OCI-LY7 (cell line): ENCODE measurements around the gene IL1RAPL2. TPM values are rescaled to one million over a fixed set of nuclear protein-coding genes. Genes with fewer than 3 reads are reported as not detected.

Experiments used
- BruUV-seq: library from RNA; stranded (reverse); fragments of 400-500 nt; replicated peaks from 2 replicates; lab custom pipeline; 2021; lab: Mats Ljungman, UMichigan
- CTCF ChIA-PET: fragments of 300-600 bp; sonication (Branson Sonifier 250); formaldehyde crosslinking; loops from one replicate; lab custom pipeline; 2022; ENCODE audit warnings: antibody characterized with exemption; ENCODE audit not compliant: unreplicated experiment; lab: Charles Lee
- POLR2A ChIA-PET: fragments of 300-600 bp; sonication (Branson Sonifier 250); formaldehyde crosslinking; loops from one replicate; lab custom pipeline; 2022; ENCODE audit warnings: antibody characterized with exemption; lab: Charles Lee
- DNase-seq: peaks from one replicate; pipeline ENCODE4 v3.0.0-alpha.2; 2015; ENCODE audit warnings: low spot score
- H2AFZ ChIP-seq: fragments of 200-600 bp; sonication (generic), shearing (Covaris generic); 2 replicates; pipeline ENCODE4 v1.6.1; 2014; ENCODE audit warnings: mild to moderate bottlenecking, antibody characterized with exemption, low read length, moderate library complexity
- H3K27ac ChIP-seq: fragments of 200-600 bp; sonication (generic); 2 replicates; pipeline ENCODE4 v1.5.1; 2014; ENCODE audit warnings: mixed run types, low read depth, mild to moderate bottlenecking, moderate library complexity, low read length, inconsistent platforms; ENCODE audit not compliant: poor library complexity, severe bottlenecking
- H3K36me3 ChIP-seq: fragments of 200-600 bp; sonication (generic); 2 replicates; pipeline ENCODE4 v1.6.1; 2014; ENCODE audit warnings: mild to moderate bottlenecking, antibody characterized with exemption, low read length, moderate library complexity, mixed read lengths; ENCODE audit not compliant: insufficient read depth
- H3K4me1 ChIP-seq: fragments of 200-600 bp; sonication (generic); 2 replicates; pipeline ENCODE4 v1.5.1; 2014; ENCODE audit warnings: mild to moderate bottlenecking, low read length; ENCODE audit not compliant: insufficient read depth, poor library complexity, severe bottlenecking
- H3K4me2 ChIP-seq: fragments of 200-600 bp; sonication (generic); 2 replicates; pipeline ENCODE4 v1.6.1; 2014; ENCODE audit warnings: mild to moderate bottlenecking, low read length
- H3K4me3 ChIP-seq: fragments of 200-600 bp; sonication (generic); 2 replicates; pipeline ENCODE4 v1.5.1; 2014; ENCODE audit warnings: mild to moderate bottlenecking, low read depth, low read length; ENCODE audit not compliant: poor library complexity, severe bottlenecking
- H3K79me2 ChIP-seq: fragments of 200-600 bp; sonication (generic); 2 replicates; pipeline ENCODE4 v1.6.1; 2016; ENCODE audit warnings: low read depth, mild to moderate bottlenecking, low read length, moderate library complexity, mixed read lengths; ENCODE audit not compliant: insufficient read depth
- H3K9me2 ChIP-seq: fragments of 200-600 bp; sonication (generic); 2 replicates; pipeline ENCODE4 v1.6.1; 2016; ENCODE audit warnings: mild to moderate bottlenecking, low read length, mixed read lengths; ENCODE audit not compliant: insufficient read depth
- H3K9me3 ChIP-seq: fragments of 200-600 bp; sonication (generic); 2 replicates; pipeline ENCODE4 v1.6.1; 2014; ENCODE audit warnings: mild to moderate bottlenecking, mixed run types, low read length, mixed read lengths
- H4K20me1 ChIP-seq: fragments of 200-600 bp; sonication (generic); 2 replicates; pipeline ENCODE4 v1.6.1; 2014; ENCODE audit warnings: mild to moderate bottlenecking, antibody characterized with exemption, low read length, moderate library complexity, mixed read lengths; ENCODE audit not compliant: insufficient read depth
- EZH2phosphoT487 ChIP-seq: fragments of 200-600 bp; sonication (generic); IDR thresholded peaks from 2 replicates; pipeline ENCODE4 v1.6.1; 2018; ENCODE audit warnings: low read depth, borderline replicate concordance, mild to moderate bottlenecking, mixed run types, antibody characterized with exemption, low read length, moderate library complexity, mixed read lengths
- intact Hi-C: fragments of 100-400 bp; cut with micrococcal nuclease; formaldehyde crosslinking; loops from one replicate; pipeline ENCODE4 v1.10.0; 2022; ENCODE audit not compliant: unreplicated experiment
- total RNA-seq, 2 experiments: library from RNA; depleted of rRNA in 1 of 2; stranded (reverse); fragments of >200 nt in 1 of 2; shearing (Covaris generic) in 1 of 2; gene quantifications; 2 replicates each; pipeline ENCODE4 v1.2.3, GENCODE V29; 2014 to 2022
- TF ChIP-seq, protein P1 (sequence below): fragments of 200-600 bp; sonication (generic); conservative IDR thresholded peaks from 2 replicates; pipeline ENCODE4 v1.5.1; 2014; ENCODE audit warnings: mild to moderate bottlenecking, antibody characterized with exemption, low read length, moderate library complexity, mixed read lengths

IL1RAPL2 gene
- total RNA-seq, 2 experiments from 2014 or later, result not detected

GRCh38 chrX:105265093-105265492 is 699.1 kb downstream of the IL1RAPL2 start:
- Histone ChIP-seq H2AFZ (no peak overlapping the region), H4K20me1 (no peaks in the 10 kb centered on the region), H3K9me3 (no peaks in the 10 kb centered on the region), H3K9me2 (no peaks in the 10 kb centered on the region), H3K4me1 (no peaks in the 10 kb centered on the region), H3K4me2 (no peak overlapping the region), H3K36me3 (no peaks in the 10 kb centered on the region), H3K79me2 (no peaks in the 10 kb centered on the region), H3K27ac (no peak overlapping the region), H3K4me3 (no peak overlapping the region)
- CTCF ChIA-PET, result no interaction called here
- no peak for TF ChIP-seq EZH2phosphoT487
- TF ChIP-seq, protein P1, sequence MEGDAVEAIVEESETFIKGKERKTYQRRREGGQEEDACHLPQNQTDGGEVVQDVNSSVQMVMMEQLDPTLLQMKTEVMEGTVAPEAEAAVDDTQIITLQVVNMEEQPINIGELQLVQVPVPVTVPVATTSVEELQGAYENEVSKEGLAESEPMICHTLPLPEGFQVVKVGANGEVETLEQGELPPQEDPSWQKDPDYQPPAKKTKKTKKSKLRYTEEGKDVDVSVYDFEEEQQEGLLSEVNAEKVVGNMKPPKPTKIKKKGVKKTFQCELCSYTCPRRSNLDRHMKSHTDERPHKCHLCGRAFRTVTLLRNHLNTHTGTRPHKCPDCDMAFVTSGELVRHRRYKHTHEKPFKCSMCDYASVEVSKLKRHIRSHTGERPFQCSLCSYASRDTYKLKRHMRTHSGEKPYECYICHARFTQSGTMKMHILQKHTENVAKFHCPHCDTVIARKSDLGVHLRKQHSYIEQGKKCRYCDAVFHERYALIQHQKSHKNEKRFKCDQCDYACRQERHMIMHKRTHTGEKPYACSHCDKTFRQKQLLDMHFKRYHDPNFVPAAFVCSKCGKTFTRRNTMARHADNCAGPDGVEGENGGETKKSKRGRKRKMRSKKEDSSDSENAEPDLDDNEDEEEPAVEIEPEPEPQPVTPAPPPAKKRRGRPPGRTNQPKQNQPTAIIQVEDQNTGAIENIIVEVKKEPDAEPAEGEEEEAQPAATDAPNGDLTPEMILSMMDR, result no peak
- no TSS peak for BruUV-seq
- POLR2A ChIA-PET, result no interaction called here
- intact Hi-C loops, result no loop called here
- DNase-seq, result no peak

- no peak for DNase-seq
- Histone ChIP-seq H3K4me1 (no peaks in the 10 kb centered on the region), H2AFZ (no peak overlapping the region), H3K4me2 (no peak overlapping the region), H4K20me1 (no peaks in the 10 kb centered on the region), H3K4me3 (no peak overlapping the region), H3K9me3 (no peaks in the 10 kb centered on the region), H3K9me2 (no peaks in the 10 kb centered on the region), H3K36me3 (no peaks in the 10 kb centered on the region), H3K27ac (no peak overlapping the region), H3K79me2 (no peaks in the 10 kb centered on the region)
- ChIA-PET CTCF (no interaction called here), POLR2A (no interaction called here)
- no TSS peak for BruUV-seq
- intact Hi-C loops, result no loop called here
- TF ChIP-seq, protein P1, result no peak
- TF ChIP-seq EZH2phosphoT487, result no peak
Observed at GRCh38 chrX:105266456-105266855, 700.5 kb downstream of the IL1RAPL2 start.

GRCh38 chrX:105267167-105267566 is 701.2 kb downstream of the IL1RAPL2 start:
- Histone ChIP-seq H3K9me2 (no peaks in the 10 kb centered on the region), H3K9me3 (no peaks in the 10 kb centered on the region), H3K4me1 (no peaks in the 10 kb centered on the region), H3K4me3 (no peak overlapping the region), H3K36me3 (no peaks in the 10 kb centered on the region), H3K79me2 (no peaks in the 10 kb centered on the region), H4K20me1 (no peaks in the 10 kb centered on the region), H2AFZ (no peak overlapping the region), H3K4me2 (no peak overlapping the region), H3K27ac (no peak overlapping the region)
- POLR2A ChIA-PET, result no interaction called here
- BruUV-seq, result no TSS peak
- DNase-seq, result no peak
- intact Hi-C loops, result no loop called here
- CTCF ChIA-PET, result no interaction called here
- TF ChIP-seq, protein P1, result no peak
- TF ChIP-seq EZH2phosphoT487, result no peak
